ENCODE measurements around the gene DOP1A. TPM values are rescaled to one million over a fixed set of nuclear protein-coding genes. Genes with fewer than 3 reads are reported as not detected.

The DOP1A gene
- total RNA-seq, 1 donor from 2014 or later: 61.9 TPM

DNA sequence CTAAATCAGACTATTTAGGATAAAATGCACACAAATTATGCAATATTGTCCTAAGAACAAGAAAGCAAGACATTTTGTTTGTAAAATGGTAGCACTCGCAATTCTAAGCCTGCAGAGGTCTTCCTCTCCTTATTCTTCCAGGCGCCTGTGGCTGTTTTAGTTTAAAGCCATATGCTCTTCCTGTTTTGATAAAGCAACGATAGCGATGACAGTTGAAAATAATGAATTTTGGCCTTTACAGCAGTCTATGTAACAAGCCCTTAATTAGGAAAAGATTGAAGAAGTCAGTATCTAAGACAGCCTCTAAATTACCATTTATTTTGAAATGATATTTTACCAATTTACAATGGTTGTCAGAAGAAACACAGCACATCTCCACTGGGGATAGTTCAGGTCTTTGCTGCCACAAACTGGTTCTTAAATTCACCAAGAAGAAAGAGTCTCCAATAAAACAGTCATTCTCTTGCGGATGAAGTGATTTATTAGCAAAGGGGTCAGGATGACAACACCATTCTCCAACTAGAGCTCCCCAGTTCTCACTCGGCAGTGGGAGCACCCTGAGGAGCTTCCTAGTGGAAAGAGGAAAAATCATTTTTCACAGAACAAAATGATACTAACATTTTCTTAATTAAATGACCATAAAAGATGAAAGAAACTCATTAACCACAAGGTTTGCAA lies 23.2 kb upstream of the DOP1A start:
- H3K4me3 ChIP-seq: no peak overlapping the region
- H3K4me1 Mint-ChIP-seq: peaks cover 40% of the 10 kb centered on the region
- peak overlapping the region; percentile 13 for H3K27ac Mint-ChIP-seq
- peaks cover 2% of the 10 kb centered on the region for H3K9me3 Mint-ChIP-seq
- no peak overlapping the region for H3K4me3 Mint-ChIP-seq
- peaks cover 54% of the 10 kb centered on the region for H3K36me3 Mint-ChIP-seq
- H3K9me3 ChIP-seq (ENCODE audit: low read depth): no peaks in the 10 kb centered on the region
- no peak overlapping the region for H2AFZ ChIP-seq (replicated peaks)
- H3K9ac ChIP-seq: no peak overlapping the region
- H3K27ac ChIP-seq: peak overlapping the region; percentile 82
- peaks cover 22% of the 10 kb centered on the region for H3F3A ChIP-seq (ENCODE audit: low read depth)
- no peaks in the 10 kb centered on the region for H4K20me1 ChIP-seq (ENCODE audit: low read depth)
- no peaks in the 10 kb centered on the region for H3K27me3 ChIP-seq
- peaks cover 74% of the 10 kb centered on the region for H3K79me2 ChIP-seq (ENCODE audit: low read depth)
- no peak for DNase-seq (ENCODE audit: low spot score)
- no peak for TF ChIP-seq EZH2 (IDR thresholded peaks at IDR 0.05)
- TF ChIP-seq CTCF (IDR thresholded peaks at IDR 0.05): no peak
- no peak for TF ChIP-seq EZH2phosphoT487 (IDR thresholded peaks at IDR 0.05)
- peaks cover 35% of the 10 kb centered on the region for H3K4me1 ChIP-seq
- H3K36me3 ChIP-seq: peaks cover 12% of the 10 kb centered on the region
- H3K27me3 Mint-ChIP-seq (ENCODE audit: insufficient read depth, low read depth): no peaks in the 10 kb centered on the region
- no peak overlapping the region for H3K4me2 ChIP-seq

DNA sequence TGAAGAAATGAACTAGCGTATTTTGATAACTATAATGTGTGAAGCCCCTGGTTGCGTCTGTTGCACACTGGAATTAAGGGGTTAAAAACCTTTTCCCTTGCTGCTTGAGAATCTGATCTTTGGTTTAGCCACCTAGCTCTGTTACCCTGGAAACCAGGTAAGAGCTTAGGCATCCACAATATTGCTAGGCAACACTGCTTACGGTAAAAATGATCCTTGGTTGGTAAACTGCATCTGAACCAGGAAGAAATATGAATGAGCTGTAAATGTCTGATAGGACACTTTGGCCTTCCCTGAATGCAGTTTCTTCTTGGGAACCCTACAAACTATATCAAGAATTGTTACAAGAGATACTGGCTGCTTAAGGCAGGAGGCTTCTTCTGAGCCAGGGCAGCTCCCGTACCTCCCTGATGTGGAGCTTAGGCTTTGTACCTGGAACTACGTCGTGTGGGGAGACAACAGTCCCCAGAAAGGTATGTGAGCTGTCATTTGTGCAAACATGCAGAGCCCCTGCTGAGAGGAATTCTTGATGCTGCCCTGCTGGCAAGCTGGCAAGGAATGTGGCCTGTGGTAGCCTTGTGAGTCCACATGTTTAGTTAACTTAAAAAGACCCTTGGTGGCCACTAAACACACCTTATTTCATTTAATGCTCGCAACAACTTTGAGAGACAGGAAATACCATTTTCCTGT lies 20.3 kb upstream of the DOP1A start:
- Histone ChIP-seq H3F3A (ENCODE audit: low read depth) (peaks cover 22% of the 10 kb centered on the region), H3K27me3 (no peaks in the 10 kb centered on the region), H4K20me1 (ENCODE audit: low read depth) (no peaks in the 10 kb centered on the region), H3K4me3 (no peak overlapping the region), H3K27ac (no peak overlapping the region), H3K79me2 (ENCODE audit: low read depth) (peaks cover 92% of the 10 kb centered on the region), H3K9me3 (ENCODE audit: low read depth) (no peaks in the 10 kb centered on the region), H3K4me1 (peaks cover 31% of the 10 kb centered on the region), H3K9ac (no peak overlapping the region), H3K36me3 (peaks cover 18% of the 10 kb centered on the region), H3K4me2 (no peak overlapping the region), H2AFZ (replicated peaks) (no peak overlapping the region)
- peak overlapping the region; percentile 87 for H3K27ac Mint-ChIP-seq
- H3K4me3 Mint-ChIP-seq: no peak overlapping the region
- peaks cover 31% of the 10 kb centered on the region for H3K4me1 Mint-ChIP-seq
- TF ChIP-seq CTCF (IDR thresholded peaks at IDR 0.05) (no peak), EZH2 (IDR thresholded peaks at IDR 0.05) (no peak), EZH2phosphoT487 (IDR thresholded peaks at IDR 0.05) (no peak)
- peak; percentile 54 for DNase-seq (ENCODE audit: low spot score)
- H3K36me3 Mint-ChIP-seq: peaks cover 67% of the 10 kb centered on the region
- peaks cover 5% of the 10 kb centered on the region for H3K9me3 Mint-ChIP-seq
- no peaks in the 10 kb centered on the region for H3K27me3 Mint-ChIP-seq (ENCODE audit: insufficient read depth, low read depth)

- Mint-ChIP-seq H3K4me3 (no peak overlapping the region), H3K4me1 (peaks cover 39% of the 10 kb centered on the region), H3K27me3 (ENCODE audit: insufficient read depth, low read depth) (peaks cover 2% of the 10 kb centered on the region), H3K27ac (peak overlapping the region; percentile 77), H3K36me3 (peaks cover 62% of the 10 kb centered on the region), H3K9me3 (peaks cover 3% of the 10 kb centered on the region)
- Histone ChIP-seq H4K20me1 (ENCODE audit: low read depth) (no peaks in the 10 kb centered on the region), H3K4me3 (no peak overlapping the region), H3F3A (ENCODE audit: low read depth) (peaks cover 14% of the 10 kb centered on the region), H3K4me1 (peaks cover 21% of the 10 kb centered on the region), H3K9me3 (ENCODE audit: low read depth) (no peaks in the 10 kb centered on the region), H3K4me2 (no peak overlapping the region), H3K79me2 (ENCODE audit: low read depth) (peaks cover 96% of the 10 kb centered on the region), H3K27ac (peak overlapping the region; percentile 38), H3K36me3 (peaks cover 36% of the 10 kb centered on the region), H2AFZ (replicated peaks) (no peak overlapping the region), H3K27me3 (no peaks in the 10 kb centered on the region), H3K9ac (no peak overlapping the region)
- no peak for DNase-seq (ENCODE audit: low spot score)
- TF ChIP-seq CTCF (IDR thresholded peaks at IDR 0.05) (no peak), EZH2phosphoT487 (IDR thresholded peaks at IDR 0.05) (no peak), EZH2 (IDR thresholded peaks at IDR 0.05) (no peak)
These were observed 15.9 kb upstream of the DOP1A start for GRCh38 chr6:83051377-83052172.
